ENCODE results near the gene PPP1R18.
"Not testable (repeated sequence)": the region's sequence is repeated elsewhere in the genome, so short reads cannot be mapped to it uniquely, and the experiment has no call there.

Gene PPP1R18

GRCh38 chr6:30686009-30686907 is at the start of gene PPP1R18:
TSS of gene PPP1R18 (minus strand) at chr6:30686645. CDS start at chr6:30686018, 627 bp downstream.
- Mint-ChIP-seq H3K27ac (peak within 1 kb of the TSS; percentile 91), H3K36me3 (peaks cover 48 to 65% of the 10 kb centered on the region in 2 donors), H3K9me3 (no peaks in the 10 kb centered on the region), H3K4me1 (peaks cover 46 to 69% of the 10 kb centered on the region in 2 donors), H3K27me3 (no peaks in the 10 kb centered on the region), H3K4me3 (peak within 1 kb of the TSS; percentile 89 to 99)
- peak; percentile 32 to 40 for ATAC-seq (replicated peaks)
- DNase-seq = peak; percentile 73

DNA sequence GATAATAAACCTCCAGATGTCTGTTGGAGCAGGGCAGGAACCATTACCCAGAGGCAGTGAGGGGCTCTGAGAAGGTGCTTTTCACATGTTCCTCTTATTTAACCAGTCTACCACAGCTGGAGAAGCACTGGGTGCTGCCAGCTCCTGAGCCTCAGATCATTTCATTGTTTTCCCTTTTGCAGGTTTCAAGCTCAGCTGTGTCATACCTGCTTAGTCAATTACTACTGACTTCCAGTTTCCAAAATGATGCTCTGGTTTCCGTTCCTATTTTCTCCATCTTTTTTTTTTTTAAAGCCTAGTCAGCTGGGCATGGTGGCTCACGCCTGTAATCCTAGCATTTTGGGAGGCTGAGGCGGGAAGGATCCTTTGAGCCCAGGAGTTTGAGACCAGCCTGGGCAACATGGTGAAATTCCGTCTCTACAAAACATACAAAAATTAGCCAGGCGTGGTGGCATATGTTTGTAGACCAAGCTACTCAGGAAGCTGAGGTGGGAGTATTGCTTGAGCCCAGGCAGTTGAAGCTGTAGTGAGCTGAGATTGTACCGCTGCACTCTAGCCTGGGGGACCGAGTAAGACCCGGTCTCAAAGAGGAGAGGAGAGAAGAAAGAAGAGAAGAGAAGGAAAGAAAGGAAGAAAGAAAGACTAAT is 49.3 kb upstream of the PPP1R18 start:
- Mint-ChIP-seq H3K36me3 (peaks cover 43 to 64% of the 10 kb centered on the region in 2 donors), H3K27me3 (no peaks in the 10 kb centered on the region), H3K9me3 (peaks cover 1 to 8% of the 10 kb centered on the region in 2 donors), H3K4me3 (peak overlapping the region; percentile 33 to 59), H3K4me1 (peaks cover 41 to 57% of the 10 kb centered on the region in 2 donors), H3K27ac (peak overlapping the region; percentile 85)
- DNase-seq = peak; percentile 47
- peak; percentile 78 to 79 for ATAC-seq (replicated peaks)

GRCh38 chr6:30732237-30732943 is 45.9 kb upstream of the PPP1R18 start:
- H3K27ac Mint-ChIP-seq = peak overlapping the region; percentile 5
- peaks cover 36 to 54% of the 10 kb centered on the region in 2 donors for H3K4me1 Mint-ChIP-seq

GRCh38 chr6:30730601-30731435 is 44.4 kb upstream of the PPP1R18 start:
- peaks cover 25 to 39% of the 10 kb centered on the region in 2 donors for H3K36me3 Mint-ChIP-seq
- ATAC-seq (replicated peaks) (peak; percentile 81 to 84), DNase-seq (peak; percentile 72)
- no peaks in the 10 kb centered on the region for H3K9me3 Mint-ChIP-seq
- H3K4me3 Mint-ChIP-seq = peak overlapping the region; percentile 35 to 65
- peak overlapping the region; percentile 60 for H3K27ac Mint-ChIP-seq
- H3K4me1 Mint-ChIP-seq = peaks cover 26 to 40% of the 10 kb centered on the region in 2 donors
- no peaks in the 10 kb centered on the region for H3K27me3 Mint-ChIP-seq

More at GRCh38 chr6:30732237-30732943, 45.9 kb upstream of the PPP1R18 start:
- Mint-ChIP-seq H3K4me3 (no peak overlapping the region), H3K9me3 (peaks cover 1 to 8% of the 10 kb centered on the region in 2 donors), H3K36me3 (peaks cover 36 to 51% of the 10 kb centered on the region in 2 donors), H3K27me3 (no peaks in the 10 kb centered on the region)
- DNase-seq (no peak), ATAC-seq (replicated peaks) (no peak)

- H3K4me3 Mint-ChIP-seq = no peak overlapping the region
- ATAC-seq (replicated peaks) (no peak), DNase-seq (no peak)
- peaks cover 34 to 51% of the 10 kb centered on the region in 2 donors for H3K4me1 Mint-ChIP-seq
- H3K9me3 Mint-ChIP-seq = no peaks in the 10 kb centered on the region
- peak overlapping the region; percentile 76 for H3K27ac Mint-ChIP-seq
- no peaks in the 10 kb centered on the region for H3K27me3 Mint-ChIP-seq
- peaks cover 32 to 52% of the 10 kb centered on the region in 2 donors for H3K36me3 Mint-ChIP-seq
These were observed 41.6 kb upstream of the PPP1R18 start for GRCh38 chr6:30727920-30728553.

DNA sequence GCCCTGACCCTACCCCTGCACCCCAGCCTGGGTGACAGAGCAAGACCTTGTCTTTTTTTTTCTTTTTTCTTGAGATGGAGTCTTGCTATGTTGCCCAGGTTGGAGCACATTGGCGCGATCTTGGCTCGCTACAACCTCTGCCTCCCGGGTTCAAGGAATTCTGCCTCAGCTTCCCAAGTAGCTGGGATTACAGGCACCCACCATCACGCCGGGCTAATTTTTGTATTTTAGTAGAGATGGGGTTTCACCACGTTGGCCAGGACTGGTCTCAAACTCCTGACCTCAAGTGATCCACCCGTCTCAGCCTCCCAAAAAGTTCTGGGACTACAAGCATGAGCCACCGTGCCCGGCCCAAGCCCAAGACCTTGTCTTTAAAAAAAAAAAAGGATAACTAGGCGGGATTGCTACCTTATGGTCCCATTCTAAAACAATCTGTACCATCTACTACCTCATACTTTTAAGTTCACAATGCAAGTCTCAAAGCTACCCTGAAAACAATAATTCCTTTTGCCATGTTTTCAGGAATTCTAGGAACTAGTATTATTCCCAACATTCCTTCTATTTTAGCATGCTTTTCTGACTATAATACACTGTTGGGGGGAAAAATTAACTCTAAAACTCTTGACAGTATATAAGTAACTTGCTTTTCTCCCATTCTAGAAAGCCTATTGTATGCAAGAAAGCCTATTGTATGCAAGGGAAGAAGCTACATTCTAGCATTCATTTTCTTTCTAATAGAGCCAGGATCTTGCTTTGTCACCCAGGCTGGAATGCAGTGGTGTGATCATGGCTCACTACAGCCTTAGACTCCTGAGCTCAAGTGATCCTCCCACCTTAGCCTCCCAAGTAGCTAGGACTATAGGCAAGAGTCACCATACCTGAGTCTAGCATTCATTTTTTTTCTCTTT is 40.3 kb upstream of the PPP1R18 start:
- Mint-ChIP-seq H3K27me3 (no peaks in the 10 kb centered on the region), H3K9me3 (no peaks in the 10 kb centered on the region), H3K4me3 (no peak overlapping the region), H3K4me1 (peaks cover 37 to 60% of the 10 kb centered on the region in 2 donors), H3K36me3 (peaks cover 41 to 57% of the 10 kb centered on the region in 2 donors), H3K27ac (no peak overlapping the region)
- ATAC-seq (replicated peaks) (no peak), DNase-seq (no peak)

GRCh38 chr6:30725713-30726505 is 39.5 kb upstream of the PPP1R18 start:
- peaks cover 38 to 58% of the 10 kb centered on the region in 2 donors for H3K4me1 Mint-ChIP-seq
- H3K9me3 Mint-ChIP-seq = no peaks in the 10 kb centered on the region
- peak overlapping the region in 1 of 2 donors; percentile 29 for H3K4me3 Mint-ChIP-seq
- H3K27ac Mint-ChIP-seq = peak overlapping the region; percentile 51
- ATAC-seq (replicated peaks) = no peak
- peaks cover 44 to 64% of the 10 kb centered on the region in 2 donors for H3K36me3 Mint-ChIP-seq
- H3K27me3 Mint-ChIP-seq = no peaks in the 10 kb centered on the region
- DNase-seq = no peak

DNA sequence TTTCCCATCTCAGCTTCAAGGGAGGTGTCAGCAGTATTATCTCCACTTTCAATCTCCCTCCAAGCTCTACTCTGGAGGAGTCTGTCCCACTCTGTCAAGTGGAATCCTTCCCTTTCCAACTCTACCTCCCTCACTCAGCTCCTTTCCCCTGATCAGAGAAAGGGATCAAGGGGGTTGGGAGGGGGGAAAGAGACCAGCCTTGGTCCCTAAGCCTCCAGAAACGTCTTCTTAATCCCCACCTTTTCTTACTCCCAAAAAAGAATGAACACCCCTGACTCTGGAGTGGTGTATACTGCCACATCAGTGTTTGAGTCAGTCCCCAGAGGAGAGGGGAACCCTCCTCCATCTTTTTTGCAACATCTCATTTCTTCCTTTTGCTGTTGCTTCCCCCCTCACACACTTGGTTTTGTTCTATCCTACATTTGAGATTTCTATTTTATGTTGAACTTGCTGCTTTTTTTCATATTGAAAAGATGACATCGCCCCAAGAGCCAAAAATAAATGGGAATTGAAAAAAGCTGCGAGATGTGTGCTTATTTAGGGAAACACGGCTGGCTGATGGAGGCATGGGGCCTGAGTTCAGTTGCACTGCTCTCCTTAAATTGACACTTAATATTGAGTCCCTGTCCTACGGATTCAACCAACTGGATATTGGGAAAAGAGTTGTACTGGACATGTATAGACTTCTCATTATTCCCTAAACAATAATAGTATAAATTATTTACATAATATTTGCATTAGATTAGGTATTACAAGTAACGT is 38.6 kb upstream of the PPP1R18 start:
- H3K27ac Mint-ChIP-seq = peak overlapping the region; percentile 82
- H3K4me3 Mint-ChIP-seq = peak overlapping the region in 1 of 2 donors; percentile 33
- H3K36me3 Mint-ChIP-seq = peaks cover 44 to 64% of the 10 kb centered on the region in 2 donors
- no peak for DNase-seq
- no peaks in the 10 kb centered on the region for H3K27me3 Mint-ChIP-seq
- ATAC-seq (replicated peaks) = no peak
- H3K4me1 Mint-ChIP-seq = peaks cover 30 to 50% of the 10 kb centered on the region in 2 donors
- H3K9me3 Mint-ChIP-seq = no peaks in the 10 kb centered on the region

- H3K27me3 Mint-ChIP-seq; ATAC-seq (replicated peaks); H3K9me3 Mint-ChIP-seq; DNase-seq: not testable (repeated sequence)
- Mint-ChIP-seq H3K27ac (peak overlapping the region; percentile 93), H3K4me3 (peak overlapping the region; percentile 59 to 95), H3K4me1 (peaks cover 29 to 55% of the 10 kb centered on the region in 2 donors), H3K36me3 (peaks cover 42 to 63% of the 10 kb centered on the region in 2 donors)
These were observed 37.6 kb upstream of the PPP1R18 start for GRCh38 chr6:30723843-30724741.

DNA sequence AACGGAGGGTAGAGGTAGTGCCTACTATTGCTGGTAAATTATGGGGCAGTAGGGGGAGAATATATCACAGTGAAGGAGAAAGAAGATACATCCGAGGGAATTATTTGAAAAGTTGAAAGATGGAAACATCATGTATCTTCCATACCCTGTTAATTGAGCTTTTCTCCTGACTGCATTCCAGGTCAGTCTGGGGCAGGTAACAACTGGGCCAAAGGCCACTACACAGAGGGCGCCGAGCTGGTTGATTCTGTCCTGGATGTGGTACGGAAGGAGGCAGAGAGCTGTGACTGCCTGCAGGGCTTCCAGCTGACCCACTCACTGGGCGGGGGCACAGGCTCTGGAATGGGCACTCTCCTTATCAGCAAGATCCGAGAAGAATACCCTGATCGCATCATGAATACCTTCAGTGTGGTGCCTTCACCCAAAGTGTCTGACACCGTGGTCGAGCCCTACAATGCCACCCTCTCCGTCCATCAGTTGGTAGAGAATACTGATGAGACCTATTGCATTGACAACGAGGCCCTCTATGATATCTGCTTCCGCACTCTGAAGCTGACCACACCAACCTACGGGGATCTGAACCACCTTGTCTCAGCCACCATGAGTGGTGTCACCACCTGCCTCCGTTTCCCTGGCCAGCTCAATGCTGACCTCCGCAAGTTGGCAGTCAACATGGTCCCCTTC is 36.9 kb upstream of the PPP1R18 start:
- not testable (repeated sequence) for H3K9me3 Mint-ChIP-seq

More for the DNA sequence above, 36.9 kb upstream of the PPP1R18 start:
- not testable (repeated sequence) for H3K27me3 Mint-ChIP-seq; ATAC-seq (replicated peaks); DNase-seq
- Mint-ChIP-seq H3K27ac (peak overlapping the region; percentile 93), H3K4me3 (peak overlapping the region; percentile 86 to 95), H3K36me3 (peaks cover 42 to 58% of the 10 kb centered on the region in 2 donors), H3K4me1 (peaks cover 29 to 55% of the 10 kb centered on the region in 2 donors)

All from stimulated activated naive B cell treated with anti-CD40 and anti-IgM and Interleukin-4, amounts not matched to agents 10 μg/mL and 1 μg/mL and 100 μg/mL, for 72 hours (primary cell).